ENCODE measurements around the gene GGA1. TPM values are rescaled to one million over a fixed set of nuclear protein-coding genes. Genes with fewer than 3 reads are reported as not detected.

Gene GGA1
- total and polyA plus RNA-seq, 9 of the 15 experiments (the other 6 are each of a cell fraction or from before 2014, with no cell fraction given) = 1.5 to 69.5 (median 31.6) TPM

- TF ChIP-seq POLR2H (tag; IDR thresholded peaks at IDR 0.05; ENCODE audit: low read depth) (no peak), ZC3H8 (IDR thresholded peaks at IDR 0.05) (no peak), PATZ1 (CRISPR knock-in tag; IDR thresholded peaks at IDR 0.05; ENCODE audit: borderline replicate concordance) (no peak), HDAC3 (IDR thresholded peaks at IDR 0.05; ENCODE audit: borderline replicate concordance, partially characterized antibody) (no peak), AFF1 (IDR thresholded peaks at IDR 0.05; ENCODE audit: low read depth in 1 of 2, partially characterized antibody in 2 of 2) (no peak), MLX (CRISPR knock-in tag; conservative IDR thresholded peaks at IDR 0.05) (no peak), GTF2F1 (IDR thresholded peaks at IDR 0.05; ENCODE audit: low read depth, low read length) (no peak), ZNF551 (CRISPR knock-in tag; IDR thresholded peaks at IDR 0.05) (no peak)
- TF ChIP-seq, protein P1, sequence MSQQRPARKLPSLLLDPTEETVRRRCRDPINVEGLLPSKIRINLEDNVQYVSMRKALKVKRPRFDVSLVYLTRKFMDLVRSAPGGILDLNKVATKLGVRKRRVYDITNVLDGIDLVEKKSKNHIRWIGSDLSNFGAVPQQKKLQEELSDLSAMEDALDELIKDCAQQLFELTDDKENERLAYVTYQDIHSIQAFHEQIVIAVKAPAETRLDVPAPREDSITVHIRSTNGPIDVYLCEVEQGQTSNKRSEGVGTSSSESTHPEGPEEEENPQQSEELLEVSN (IDR thresholded peaks at IDR 0.05; ENCODE audit: borderline replicate concordance in 1 of 2, extremely low read depth in 1 of 2, insufficient read depth in 1 of 2, insufficient read length in 1 of 2, low read depth in 1 of 2, low read length in 1 of 2, poor library complexity in 1 of 2, severe bottlenecking in 1 of 2) = peak in 1 of 2 experiments; percentile 47
- TF ChIP-seq, protein P2, sequence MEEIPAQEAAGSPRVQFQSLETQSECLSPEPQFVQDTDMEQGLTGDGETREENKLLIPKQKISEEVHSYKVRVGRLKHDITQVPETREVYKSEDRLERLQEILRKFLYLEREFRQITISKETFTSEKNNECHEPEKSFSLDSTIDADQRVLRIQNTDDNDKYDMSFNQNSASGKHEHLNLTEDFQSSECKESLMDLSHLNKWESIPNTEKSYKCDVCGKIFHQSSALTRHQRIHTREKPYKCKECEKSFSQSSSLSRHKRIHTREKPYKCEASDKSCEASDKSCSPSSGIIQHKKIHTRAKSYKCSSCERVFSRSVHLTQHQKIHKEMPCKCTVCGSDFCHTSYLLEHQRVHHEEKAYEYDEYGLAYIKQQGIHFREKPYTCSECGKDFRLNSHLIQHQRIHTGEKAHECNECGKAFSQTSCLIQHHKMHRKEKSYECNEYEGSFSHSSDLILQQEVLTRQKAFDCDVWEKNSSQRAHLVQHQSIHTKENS (CRISPR knock-in tag; IDR thresholded peaks at IDR 0.05) = no peak
Observed at GRCh38 chr22:37563153-37564081, 45.2 kb upstream of the GGA1 start (continued).

All from K562 (cell line).